Activated naive CD8-positive, alpha-beta T cell treated with anti-CD3 and anti-CD28 coated beads, Interleukin-2, amount 10 ng/mL, durations not matched to agents 7 days and 5 days (primary cell): ENCODE data around the gene STMP1. TPM values are rescaled to one million over a fixed set of nuclear protein-coding genes. Genes with fewer than 3 reads are reported as not detected.

Source experiments
- ATAC-seq: fragments of 150-1000 bp; cut with Tn5 transposase; one replicate; pipeline ENCODE4 v1.10.0; 2021; ENCODE audit warnings: low read depth, moderate library complexity
- POLR2A ChIA-PET: fragments of 350-600 bp; sonication (Branson Sonifier 250); formaldehyde crosslinking; loops from one replicate; lab custom pipeline; 2021; ENCODE audit warnings: antibody characterized with exemption; lab: Charles Lee
- DNase-seq: peaks from one replicate; pipeline ENCODE4 v3.0.0; 2021
- H3K27ac Mint-ChIP-seq: one replicate; pipeline ENCODE4 v1.8.0; 2022; ENCODE audit warnings: mild to moderate bottlenecking, mixed read lengths
- H3K27me3 Mint-ChIP-seq: one replicate; pipeline ENCODE4 v1.8.0; 2022; ENCODE audit warnings: mild to moderate bottlenecking, moderate library complexity, mixed read lengths
- H3K36me3 Mint-ChIP-seq: one replicate; pipeline ENCODE4 v1.8.0; 2021; ENCODE audit warnings: mild to moderate bottlenecking, mixed read lengths
- H3K4me1 Mint-ChIP-seq: one replicate; pipeline ENCODE4 v1.8.0; 2021; ENCODE audit warnings: mixed read lengths
- H3K4me3 Mint-ChIP-seq: one replicate; pipeline ENCODE4 v1.8.0; 2022; ENCODE audit warnings: mild to moderate bottlenecking, moderate library complexity, mixed read lengths
- H3K9me3 Mint-ChIP-seq: one replicate; pipeline ENCODE4 v1.8.0; 2021; ENCODE audit warnings: mixed read lengths
- total RNA-seq, 2 experiments: library from RNA; stranded (reverse); gene quantifications; one replicate each; pipeline ENCODE4 v1.2.3, GENCODE V29; 2021

Gene STMP1
- total RNA-seq, 2 experiments from 2014 or later = 23.1 to 23.3 TPM

DNA sequence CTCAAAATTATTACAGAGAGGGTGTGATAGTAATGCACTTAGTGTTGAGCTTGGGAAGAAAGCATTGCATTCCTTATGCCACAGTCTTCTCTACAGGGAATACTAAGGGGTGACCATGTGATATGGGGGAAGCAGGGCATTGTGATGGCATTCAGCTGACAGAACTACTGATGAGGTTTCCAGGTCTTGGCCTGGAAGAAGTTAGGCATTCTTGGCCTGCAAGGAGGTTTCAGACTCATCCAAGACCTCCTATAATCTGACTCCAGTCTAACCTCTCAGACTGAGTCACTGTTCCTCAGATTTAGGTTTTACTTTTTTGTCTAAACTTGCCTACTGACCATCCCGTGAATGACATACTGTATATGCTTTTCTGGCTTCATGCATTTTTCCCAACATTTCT is 7.9 kb downstream of the STMP1 start:
- DNase-seq (no peak), ATAC-seq (no peak)
- Mint-ChIP-seq H3K27ac (no peak overlapping the region), H3K27me3 (no peaks in the 10 kb centered on the region), H3K4me3 (no peak overlapping the region), H3K4me1 (peaks cover 12% of the 10 kb centered on the region), H3K36me3 (peaks cover 19% of the 10 kb centered on the region), H3K9me3 (no peaks in the 10 kb centered on the region)
- POLR2A ChIA-PET = no interaction called here

DNA sequence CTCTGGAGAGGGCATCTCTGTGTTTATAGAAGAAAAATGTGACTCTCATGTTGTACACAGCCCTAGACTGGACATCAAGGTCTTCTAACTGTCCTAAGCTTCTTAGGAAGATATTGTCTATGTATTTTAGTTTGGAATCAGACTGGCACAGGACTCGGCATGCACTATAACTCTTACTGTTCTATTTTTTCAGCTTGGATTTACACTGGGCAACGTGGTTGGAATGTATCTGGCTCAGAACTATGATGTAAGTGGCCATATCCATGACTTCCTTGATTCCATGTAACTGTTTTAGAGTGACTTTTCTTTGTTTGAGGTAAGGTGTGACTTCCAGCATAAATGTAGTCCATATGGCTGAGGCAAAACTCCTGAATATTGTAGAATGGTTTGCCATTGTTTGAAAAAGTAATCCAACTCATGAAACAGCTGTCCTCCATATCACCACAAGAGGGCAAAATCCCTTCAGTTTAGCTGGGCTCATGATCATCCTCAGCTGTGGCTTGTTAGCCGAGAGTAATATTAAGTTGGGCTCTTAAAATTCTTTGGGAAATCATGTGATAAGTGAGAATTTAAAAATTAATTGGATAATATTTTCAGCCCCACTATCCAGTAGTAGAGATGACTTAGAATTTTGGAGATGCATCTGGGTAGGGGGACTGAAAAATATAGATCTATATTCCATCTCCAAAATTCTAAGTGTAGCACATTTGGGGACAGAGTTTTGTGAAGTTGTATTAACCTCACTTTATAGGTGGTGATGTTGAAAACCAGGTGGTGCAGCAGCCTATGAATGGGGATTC is 10.4 kb downstream of the STMP1 start:
- no peak overlapping the region for H3K4me3 Mint-ChIP-seq
- no peak overlapping the region for H3K27ac Mint-ChIP-seq
- POLR2A ChIA-PET = no interaction called here
- ATAC-seq (peak; percentile 39), DNase-seq (no peak)
- H3K9me3 Mint-ChIP-seq = no peaks in the 10 kb centered on the region
- H3K4me1 Mint-ChIP-seq = peaks cover 8% of the 10 kb centered on the region
- H3K27me3 Mint-ChIP-seq = no peaks in the 10 kb centered on the region
- H3K36me3 Mint-ChIP-seq = peaks cover 23% of the 10 kb centered on the region

DNA sequence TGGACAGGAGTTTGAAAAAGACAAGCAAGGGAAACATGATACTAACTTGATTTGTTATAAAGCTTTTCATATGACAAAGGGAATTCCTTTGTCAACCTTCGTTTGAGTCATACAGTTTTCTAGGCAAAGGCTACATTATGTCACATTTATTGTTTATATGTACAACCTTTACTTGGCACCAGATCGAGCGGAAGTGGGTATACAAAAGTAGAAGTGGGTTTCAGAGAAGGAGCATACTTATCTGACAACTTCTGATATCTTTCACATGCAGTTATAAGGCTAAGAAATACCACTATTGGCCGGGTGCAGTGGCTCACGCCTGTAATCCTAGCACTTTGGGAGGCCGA is 11.0 kb downstream of the STMP1 start:
- Mint-ChIP-seq H3K4me1 (peaks cover 8% of the 10 kb centered on the region), H3K27ac (no peak overlapping the region), H3K36me3 (peaks cover 19% of the 10 kb centered on the region), H3K27me3 (no peaks in the 10 kb centered on the region), H3K4me3 (no peak overlapping the region), H3K9me3 (no peaks in the 10 kb centered on the region)
- POLR2A ChIA-PET = no interaction called here
- ATAC-seq = no peak
- no peak for DNase-seq

DNA sequence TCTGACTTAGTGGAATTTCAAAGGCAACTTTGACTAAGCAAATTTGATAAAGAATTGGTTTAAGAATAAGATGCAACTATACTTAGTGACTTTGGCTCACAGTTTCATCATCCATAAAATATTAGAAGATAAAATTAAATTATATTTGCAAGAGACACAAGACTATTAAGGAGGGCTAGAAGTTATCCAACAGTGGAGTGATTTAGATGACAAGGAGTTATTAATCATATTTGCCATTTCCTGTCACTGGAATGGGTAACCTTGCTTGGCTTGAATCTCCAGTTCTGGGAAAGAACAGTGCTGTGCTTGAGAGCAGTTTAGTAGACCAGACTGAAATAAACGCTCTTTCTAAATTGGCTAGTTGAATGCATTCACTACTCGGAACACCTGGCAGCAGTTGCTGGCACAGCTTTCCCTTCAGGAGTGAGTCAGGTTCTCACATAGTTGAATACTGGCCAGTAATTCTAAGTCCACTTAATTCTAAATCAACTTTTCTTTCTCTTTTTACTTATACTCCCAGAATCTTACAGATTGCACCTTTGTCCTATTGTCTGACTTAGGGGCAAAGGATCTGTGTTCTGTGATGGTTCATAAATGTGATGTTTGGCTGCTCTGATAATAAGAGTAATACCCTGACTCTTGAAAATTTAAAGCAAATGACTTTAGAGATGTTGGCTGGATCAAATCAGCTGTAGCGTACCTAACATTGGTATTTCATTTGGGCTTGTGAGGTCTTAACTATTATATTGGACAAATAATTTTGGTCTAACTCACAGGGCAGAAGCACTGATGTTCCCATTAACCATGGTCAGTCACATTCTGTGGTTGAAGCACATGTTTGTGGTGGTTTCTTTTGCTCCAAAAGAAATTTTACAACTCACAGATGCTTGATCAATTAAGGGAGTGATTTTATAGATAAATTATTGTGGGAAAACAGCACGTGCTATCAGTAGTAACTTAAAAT is 16.6 kb downstream of the STMP1 start:
- POLR2A ChIA-PET = interaction anchor here (0.7 kb wide), 1 partner anchor 42 kb away, joined by 3 read pairs; no protein-coding TSS in a partner anchor
- Mint-ChIP-seq H3K27ac (no peak overlapping the region), H3K27me3 (peaks cover 2% of the 10 kb centered on the region), H3K4me3 (no peak overlapping the region), H3K9me3 (no peaks in the 10 kb centered on the region), H3K4me1 (peaks cover 13% of the 10 kb centered on the region), H3K36me3 (peaks cover 20% of the 10 kb centered on the region)
- ATAC-seq (no peak), DNase-seq (no peak)

DNA sequence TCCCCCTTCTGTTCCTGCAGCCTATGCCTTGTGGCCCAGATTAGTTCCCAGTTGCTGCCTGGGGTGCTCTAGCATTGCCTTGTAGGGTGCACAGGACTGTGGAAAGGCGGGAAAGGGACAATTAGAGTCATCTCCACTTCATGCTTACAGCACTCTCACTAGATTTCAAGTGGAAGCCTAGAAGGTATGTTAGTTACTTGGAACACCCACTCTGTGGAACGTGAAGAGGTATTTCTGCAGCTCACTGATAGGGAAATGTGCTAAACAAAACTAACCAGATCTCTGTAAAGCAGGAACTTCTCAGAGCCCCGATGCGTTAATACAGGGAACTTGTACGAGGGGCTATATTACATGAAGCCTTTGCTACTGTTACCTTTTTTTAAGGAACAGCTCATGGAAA is 19.4 kb downstream of the STMP1 start:
- Mint-ChIP-seq H3K9me3 (no peaks in the 10 kb centered on the region), H3K27me3 (peaks cover 2% of the 10 kb centered on the region), H3K4me1 (peaks cover 13% of the 10 kb centered on the region), H3K4me3 (no peak overlapping the region), H3K36me3 (peaks cover 11% of the 10 kb centered on the region), H3K27ac (no peak overlapping the region)
- DNase-seq = no peak
- ATAC-seq = no peak
- POLR2A ChIA-PET = no interaction called here

DNA sequence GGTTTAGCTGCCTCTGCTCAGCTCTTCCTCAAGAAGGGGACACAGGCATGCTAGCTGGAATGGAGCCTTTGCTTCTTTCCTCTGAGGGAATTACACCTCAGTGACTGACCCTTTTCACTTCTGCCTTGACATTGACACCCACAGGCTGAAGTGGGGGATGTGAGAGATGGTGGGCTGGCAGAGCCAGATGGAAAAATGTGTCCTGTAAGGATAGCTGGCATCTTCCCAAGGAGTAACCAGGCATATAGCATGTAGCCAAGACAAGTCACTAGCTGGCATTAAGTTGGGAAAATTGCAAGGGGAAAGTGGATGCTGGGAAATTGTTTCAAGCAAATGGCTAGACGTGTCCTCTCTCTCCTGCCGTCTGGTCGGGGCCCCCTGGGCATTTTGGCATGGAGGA is 19.9 kb downstream of the STMP1 start:
- H3K27me3 Mint-ChIP-seq = peaks cover 2% of the 10 kb centered on the region
- POLR2A ChIA-PET = no interaction called here

DNA sequence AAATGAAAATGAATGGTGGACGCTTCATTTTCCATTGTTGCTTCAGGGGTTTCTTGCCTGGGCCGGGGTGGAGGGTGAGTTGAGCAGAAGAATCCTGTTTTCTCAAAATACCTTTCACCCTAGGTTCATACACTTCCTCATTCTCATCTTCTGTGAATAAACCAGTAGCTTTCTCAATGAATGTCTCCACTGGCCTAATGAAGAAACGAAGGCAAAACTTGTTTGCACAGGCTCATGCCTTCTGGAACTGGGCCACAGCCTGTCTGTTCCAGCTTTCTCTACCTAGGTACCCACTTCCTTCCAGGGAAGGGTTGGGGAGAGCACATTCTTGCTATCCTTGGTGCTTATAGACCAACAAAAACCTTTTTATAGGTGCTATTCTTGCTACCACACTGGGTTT is 21.3 kb downstream of the STMP1 start:
- Mint-ChIP-seq H3K4me1 (peaks cover 13% of the 10 kb centered on the region), H3K4me3 (no peak overlapping the region), H3K27me3 (peaks cover 2% of the 10 kb centered on the region), H3K36me3 (peaks cover 7% of the 10 kb centered on the region), H3K9me3 (no peaks in the 10 kb centered on the region), H3K27ac (no peak overlapping the region)
- no peak for ATAC-seq
- no peak for DNase-seq
- POLR2A ChIA-PET = no interaction called here

More for the DNA sequence above, 19.9 kb downstream of the STMP1 start:
- H3K4me3 Mint-ChIP-seq = no peak overlapping the region
- ATAC-seq = no peak
- H3K9me3 Mint-ChIP-seq = no peaks in the 10 kb centered on the region
- peaks cover 13% of the 10 kb centered on the region for H3K4me1 Mint-ChIP-seq
- DNase-seq = no peak
- H3K36me3 Mint-ChIP-seq = peaks cover 9% of the 10 kb centered on the region
- no peak overlapping the region for H3K27ac Mint-ChIP-seq

DNA sequence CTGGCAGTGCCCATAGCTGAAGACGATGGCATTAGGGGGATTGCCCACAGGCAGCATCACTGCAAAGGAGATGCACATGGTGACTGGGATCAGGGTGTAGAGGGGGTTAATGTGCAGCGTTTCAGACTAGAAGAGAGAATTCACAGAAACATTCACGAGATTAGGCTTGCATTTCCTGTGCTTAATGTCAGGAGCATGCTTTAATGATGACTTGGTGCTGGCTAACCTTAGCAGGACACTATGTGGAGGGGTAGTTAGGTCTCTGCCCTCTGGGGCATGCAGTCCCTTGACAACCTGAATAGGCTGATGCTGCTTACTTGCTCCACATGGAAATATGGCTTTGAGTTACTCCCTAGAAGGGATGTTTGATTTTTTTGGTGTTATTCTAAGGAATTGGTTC is 21.8 kb downstream of the STMP1 start:
- peaks cover 2% of the 10 kb centered on the region for H3K27me3 Mint-ChIP-seq
- H3K9me3 Mint-ChIP-seq = no peaks in the 10 kb centered on the region
- no peak for DNase-seq
- no peak for ATAC-seq
- no peak overlapping the region for H3K4me3 Mint-ChIP-seq
- POLR2A ChIA-PET = no interaction called here
- peaks cover 13% of the 10 kb centered on the region for H3K4me1 Mint-ChIP-seq
- H3K36me3 Mint-ChIP-seq = peaks cover 2% of the 10 kb centered on the region
- no peak overlapping the region for H3K27ac Mint-ChIP-seq

DNA sequence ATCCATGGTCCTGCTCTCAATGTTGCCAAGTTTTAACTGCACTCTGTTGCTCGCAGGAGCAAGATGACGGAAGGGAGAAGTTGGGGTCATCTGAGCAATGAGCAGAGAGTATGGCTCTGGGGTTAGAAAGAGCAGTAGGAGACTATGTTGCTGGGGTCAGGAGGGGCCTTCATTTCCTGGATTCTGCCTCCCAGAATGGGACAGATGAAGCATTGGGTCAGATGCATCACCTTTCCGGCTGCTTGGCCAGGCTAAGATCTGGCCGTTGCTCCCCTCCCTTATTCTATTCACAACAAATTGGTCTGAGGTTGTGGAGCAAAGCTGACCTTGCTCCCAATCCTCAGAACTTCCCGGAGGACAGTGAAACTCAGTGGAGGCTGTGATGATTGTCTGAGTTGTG is 22.4 kb downstream of the STMP1 start:
- ATAC-seq = no peak
- H3K9me3 Mint-ChIP-seq = no peaks in the 10 kb centered on the region
- no peak for DNase-seq
- peaks cover 2% of the 10 kb centered on the region for H3K27me3 Mint-ChIP-seq
- H3K27ac Mint-ChIP-seq = no peak overlapping the region
- no peak overlapping the region for H3K4me3 Mint-ChIP-seq
- H3K4me1 Mint-ChIP-seq = peaks cover 13% of the 10 kb centered on the region
- peaks cover 2% of the 10 kb centered on the region for H3K36me3 Mint-ChIP-seq
- POLR2A ChIA-PET = no interaction called here

DNA sequence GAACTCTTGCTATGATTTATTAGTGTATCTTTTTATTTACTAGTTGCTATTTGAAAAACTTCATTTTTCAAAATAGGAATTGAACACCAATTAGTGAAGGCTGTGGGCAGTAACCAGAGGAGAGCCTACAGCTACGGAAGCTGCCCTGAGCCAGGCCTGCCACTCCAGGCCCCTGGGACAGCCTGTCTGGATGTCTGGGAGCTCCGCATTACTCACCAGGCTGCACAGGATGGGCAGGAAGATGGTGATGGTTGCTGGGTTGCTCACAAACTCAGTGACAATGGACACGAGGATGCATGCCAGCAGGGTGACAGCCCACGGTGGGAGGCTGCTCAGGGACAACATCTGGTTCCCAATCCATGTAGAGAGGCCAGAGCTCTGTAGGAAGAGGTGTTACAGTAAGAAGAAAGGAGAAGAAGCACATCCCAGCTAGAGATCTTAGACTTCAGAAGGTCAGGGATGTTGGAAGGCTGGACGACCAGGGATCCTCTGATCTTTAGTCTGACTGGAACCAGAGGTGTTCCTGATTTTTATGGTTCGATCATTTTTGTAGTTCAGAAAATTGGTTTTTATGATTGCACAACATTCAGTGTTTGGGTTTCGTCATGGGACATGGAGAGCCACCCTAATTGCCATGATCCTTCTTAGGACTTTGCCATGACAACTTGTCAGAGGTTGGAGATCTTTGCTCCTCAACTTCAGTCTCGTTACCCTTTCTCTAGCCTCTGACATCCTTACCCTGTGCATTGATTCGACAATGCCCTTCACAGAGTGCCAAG is 23.2 kb downstream of the STMP1 start:
- H3K36me3 Mint-ChIP-seq = peaks cover 2% of the 10 kb centered on the region

DNA sequence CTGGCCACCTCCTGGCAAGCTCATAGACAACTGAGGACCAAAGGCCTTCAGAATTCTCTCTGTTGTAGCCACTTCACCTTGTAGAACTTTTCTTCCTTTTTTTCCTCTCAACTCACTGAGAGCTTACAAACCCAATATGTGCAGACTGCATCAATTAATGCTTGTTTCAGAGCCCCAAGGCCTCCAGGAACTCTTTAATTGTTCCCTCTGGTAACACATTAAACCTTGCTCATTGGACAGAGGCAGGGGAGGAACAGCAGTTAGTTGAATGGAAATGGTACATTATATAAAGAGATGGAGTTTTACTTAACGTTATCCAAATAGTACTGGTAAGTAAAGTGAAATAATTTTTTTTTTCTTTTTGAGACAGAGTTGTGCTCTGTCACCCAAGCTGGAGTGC is 25.2 kb downstream of the STMP1 start:
- H3K36me3 Mint-ChIP-seq = peaks cover 2% of the 10 kb centered on the region
- no peaks in the 10 kb centered on the region for H3K4me1 Mint-ChIP-seq
- peaks cover 2% of the 10 kb centered on the region for H3K27me3 Mint-ChIP-seq
- no peak overlapping the region for H3K4me3 Mint-ChIP-seq
- H3K9me3 Mint-ChIP-seq = no peaks in the 10 kb centered on the region
- DNase-seq (no peak), ATAC-seq (no peak)
- POLR2A ChIA-PET = no interaction called here
- H3K27ac Mint-ChIP-seq = no peak overlapping the region

More for the DNA sequence above, 23.2 kb downstream of the STMP1 start:
- H3K9me3 Mint-ChIP-seq = no peaks in the 10 kb centered on the region
- peaks cover 2% of the 10 kb centered on the region for H3K27me3 Mint-ChIP-seq
- ATAC-seq (no peak), DNase-seq (no peak)
- POLR2A ChIA-PET = no interaction called here
- peaks cover 11% of the 10 kb centered on the region for H3K4me1 Mint-ChIP-seq
- H3K27ac Mint-ChIP-seq = no peak overlapping the region
- H3K4me3 Mint-ChIP-seq = no peak overlapping the region

DNA sequence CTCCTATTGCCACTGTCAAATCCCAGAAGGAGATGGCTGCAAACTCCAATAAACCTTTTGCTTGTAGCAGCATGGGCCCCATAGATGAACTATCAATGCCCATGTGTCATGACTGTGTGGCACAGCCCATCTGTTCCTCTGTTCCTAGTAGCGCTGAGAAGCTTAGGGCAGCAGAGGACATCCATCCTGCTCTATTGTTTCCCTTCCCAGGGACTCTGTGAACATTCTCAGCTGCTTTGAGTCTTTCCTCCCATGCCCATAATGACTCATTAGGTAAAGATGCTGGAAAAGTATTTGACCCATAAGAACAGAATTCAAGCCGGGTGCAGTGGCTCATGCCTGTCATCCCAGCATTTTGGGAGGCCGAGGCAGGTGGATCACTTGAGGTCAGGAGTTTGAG is 28.3 kb downstream of the STMP1 start:
- Mint-ChIP-seq H3K27ac (no peak overlapping the region), H3K4me1 (no peaks in the 10 kb centered on the region), H3K27me3 (no peaks in the 10 kb centered on the region), H3K9me3 (no peaks in the 10 kb centered on the region), H3K4me3 (no peak overlapping the region), H3K36me3 (no peaks in the 10 kb centered on the region)
- DNase-seq = no peak
- POLR2A ChIA-PET = interaction anchor here (0.5 kb wide), 1 partner anchor 20 kb away, joined by 5 read pairs; no protein-coding TSS in a partner anchor
- ATAC-seq = no peak

DNA sequence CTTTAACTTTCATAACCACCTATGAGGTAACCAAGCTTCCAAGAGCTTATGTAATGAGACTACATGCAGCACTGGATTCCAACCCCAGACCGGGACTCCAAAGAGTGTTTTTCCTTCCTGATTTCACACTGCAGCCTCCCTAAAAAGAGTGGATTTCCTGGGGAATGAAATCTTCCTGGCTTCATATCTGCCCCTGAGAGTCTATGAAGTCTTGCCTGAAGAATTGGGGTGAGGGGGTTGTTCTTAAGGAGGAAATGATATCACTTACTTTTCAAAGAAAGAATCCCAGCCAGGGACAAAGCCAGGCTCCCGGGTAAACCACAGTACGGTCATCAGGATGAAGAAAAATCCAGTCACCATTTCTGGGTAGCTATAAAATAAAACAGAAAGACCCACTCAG is 29.7 kb downstream of the STMP1 start:
- Mint-ChIP-seq H3K27ac (no peak overlapping the region), H3K36me3 (no peaks in the 10 kb centered on the region), H3K27me3 (no peaks in the 10 kb centered on the region), H3K4me1 (no peaks in the 10 kb centered on the region), H3K9me3 (no peaks in the 10 kb centered on the region), H3K4me3 (no peak overlapping the region)
- ATAC-seq (no peak), DNase-seq (no peak)
- POLR2A ChIA-PET = no interaction called here
